Spleen (tissue), 7 donors: ENCODE data around the gene ITGB8.

ENCODE experiments used
- CTCF ChIP-seq, 11 experiments: fragments of 200-600 bp in 7 of 11; fragments of 450-650 bp in 4 of 11; sonication (generic) in 4 of 11; IDR thresholded peaks in 8 of 11; conservative IDR thresholded peaks in 3 of 11; 1 replicate in 7 of 11; 2 replicates in 4 of 11; pipeline versions ENCODE4 v1.4.0 to v1.8.0; 2016 to 2021; ENCODE audit warnings: antibody characterized with exemption in 11 of 11, inconsistent platforms in 4 of 11, mild to moderate bottlenecking in 1 of 11
- POLR2A ChIP-seq, 3 donors: fragments of 450-650 bp; IDR thresholded peaks; one replicate each; pipeline ENCODE4 v1.5.1; 2017; ENCODE audit warnings: antibody characterized with exemption in 3 of 3, mild to moderate bottlenecking in 1 of 3
- POLR2AphosphoS5 ChIP-seq, 3 donors: sonication (generic); formaldehyde crosslinking; IDR thresholded peaks; one replicate each; pipeline ENCODE4 v1.5.1; 2017; ENCODE audit warnings: antibody characterized with exemption in 3 of 3
- donor health status: DM: no; HTN: no; CAD: no; lungs with moderate emphysema.
- donor health status: DM: no; HTN: no; CAD: no.
- donor health status: DM: no; HTN: no; CAD: no.

GRCh38 chr7:20362574-20363253 is 32.0 kb downstream of the ITGB8 start:
- no peak for TF ChIP-seq POLR2A (IDR thresholded peaks at IDR 0.05)
- no peak for TF ChIP-seq CTCF (IDR thresholded peaks at IDR 0.05 in 8 of 11, conservative IDR thresholded peaks at IDR 0.05 in 3 of 11)
- TF ChIP-seq POLR2AphosphoS5 (IDR thresholded peaks at IDR 0.05): no peak
